ENCODE measurements around the gene TAF4. TPM values are rescaled to one million over a fixed set of nuclear protein-coding genes. Genes with fewer than 3 reads are reported as not detected.

The TAF4 gene
- total RNA-seq, 4 donors from 2014 or later = 8.0 to 24.9 (median 13.9) TPM

- no peaks in the 10 kb centered on the region for H3K36me3 ChIP-seq
- TF ChIP-seq CTCF (IDR thresholded peaks at IDR 0.05 in 4 of 5, conservative IDR thresholded peaks at IDR 0.05 in 1 of 5) = no peak
- TF ChIP-seq POLR2A (IDR thresholded peaks at IDR 0.05) = no peak
- no peaks in the 10 kb centered on the region for H3K27me3 ChIP-seq
- no peaks in the 10 kb centered on the region for H3K9me3 ChIP-seq
- in situ Hi-C loops (cut with MboI; ENCODE audit: low sequenced_read_pairs in 4 of 4) = no loop called here
- H3K4me3 ChIP-seq = no peak overlapping the region
- H3K4me1 ChIP-seq = no peaks in the 10 kb centered on the region
- intact Hi-C loops (cut with DNase I; ENCODE audit: low total_unique reads) = no loop called here
- no peak overlapping the region for H3K27ac ChIP-seq
- no peak for ATAC-seq
- DNase-seq = no peak
These were observed 135.6 kb downstream of the TAF4 start for GRCh38 chr20:61929971-61930666.

GRCh38 chr20:61929561-61929960 is 136.1 kb downstream of the TAF4 start:
- intact Hi-C loops (cut with DNase I; ENCODE audit: low total_unique reads) = no loop called here
- no peaks in the 10 kb centered on the region for H3K27me3 ChIP-seq
- H3K27ac ChIP-seq = no peak overlapping the region
- DNase-seq (no peak), ATAC-seq (no peak)
- H3K36me3 ChIP-seq = no peaks in the 10 kb centered on the region
- H3K4me3 ChIP-seq = no peak overlapping the region
- in situ Hi-C loops (cut with MboI; ENCODE audit: low sequenced_read_pairs in 4 of 4) = no loop called here
- no peaks in the 10 kb centered on the region for H3K9me3 ChIP-seq
- no peaks in the 10 kb centered on the region for H3K4me1 ChIP-seq
- TF ChIP-seq POLR2A (IDR thresholded peaks at IDR 0.05) (no peak), CTCF (IDR thresholded peaks at IDR 0.05 in 4 of 5, conservative IDR thresholded peaks at IDR 0.05 in 1 of 5) (no peak)

- TF ChIP-seq POLR2A (IDR thresholded peaks at IDR 0.05) (no peak), CTCF (IDR thresholded peaks at IDR 0.05 in 4 of 5, conservative IDR thresholded peaks at IDR 0.05 in 1 of 5) (no peak)
- Histone ChIP-seq H3K27ac (no peak overlapping the region), H3K9me3 (no peaks in the 10 kb centered on the region), H3K36me3 (no peaks in the 10 kb centered on the region), H3K27me3 (no peaks in the 10 kb centered on the region), H3K4me1 (no peaks in the 10 kb centered on the region), H3K4me3 (no peak overlapping the region)
- no peak for ATAC-seq
- in situ Hi-C loops (cut with MboI; ENCODE audit: low sequenced_read_pairs in 4 of 4) (no loop called here), intact Hi-C loops (cut with DNase I; ENCODE audit: low total_unique reads) (no loop called here)
- no peak for DNase-seq
These were observed 137.7 kb downstream of the TAF4 start for GRCh38 chr20:61927826-61928541.

DNA sequence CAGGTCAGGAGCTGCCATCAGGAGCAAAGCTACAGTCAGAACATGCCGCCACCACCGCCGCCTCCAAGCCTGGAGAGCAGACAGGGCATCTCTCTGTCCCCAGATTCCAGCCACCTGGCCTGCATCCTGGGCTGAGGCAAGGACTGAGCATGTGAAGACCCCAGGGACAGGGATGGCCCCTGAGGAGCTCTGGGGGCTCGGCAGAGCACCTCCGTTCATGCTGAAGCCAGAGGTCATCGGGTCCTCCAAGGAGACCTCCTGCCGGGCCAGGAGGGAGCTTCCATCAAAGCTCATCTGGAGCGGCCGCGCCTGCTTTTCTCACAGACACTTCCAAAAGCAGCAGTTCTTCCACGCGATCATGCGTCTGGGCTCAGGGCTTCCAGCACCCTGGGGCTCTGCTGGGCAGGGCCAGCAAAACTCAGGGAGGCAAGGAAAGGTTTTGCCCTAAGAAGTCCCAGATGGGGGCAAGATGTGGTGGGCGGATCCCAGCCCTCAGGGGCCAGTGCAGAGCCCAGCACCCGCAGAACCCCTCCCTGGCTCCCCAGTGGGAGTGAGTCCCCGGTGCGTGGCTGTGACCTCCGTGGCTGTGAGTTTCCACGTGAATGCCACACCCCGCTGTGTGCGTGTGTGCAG is 138.4 kb downstream of the TAF4 start:
- Histone ChIP-seq H3K4me3 (no peak overlapping the region), H3K36me3 (no peaks in the 10 kb centered on the region), H3K27ac (no peak overlapping the region), H3K27me3 (no peaks in the 10 kb centered on the region), H3K4me1 (no peaks in the 10 kb centered on the region), H3K9me3 (no peaks in the 10 kb centered on the region)
- TF ChIP-seq CTCF (IDR thresholded peaks at IDR 0.05 in 4 of 5, conservative IDR thresholded peaks at IDR 0.05 in 1 of 5) (no peak), POLR2A (IDR thresholded peaks at IDR 0.05) (no peak)
- in situ Hi-C loops (cut with MboI; ENCODE audit: low sequenced_read_pairs in 4 of 4) = no loop called here
- ATAC-seq (no peak), DNase-seq (no peak)
- intact Hi-C loops (cut with DNase I; ENCODE audit: low total_unique reads) = no loop called here

Data from gastrocnemius medialis (tissue), 4 donors.